NCI-H82 (cell line): Measurements from ENCODE around the gene PTPRQ.
A peak's percentile ranks its signal among the peaks of the same experiment; 100 is the strongest.
"Not testable (repeated sequence)": the region's sequence is repeated elsewhere in the genome, so short reads cannot be mapped to it uniquely, and the experiment has no call there.

Source experiments
- DNase-seq: peaks from one replicate; lab custom pipeline; 2025; lab: John Stamatoyannopoulos, UW

Gene PTPRQ

GRCh38 chr12:80643961-80644360 lies 199.9 kb downstream of the PTPRQ start:
- no peak for DNase-seq

- no peak for DNase-seq
Observed at GRCh38 chr12:80648881-80649280, 204.8 kb downstream of the PTPRQ start.

- no peak for DNase-seq
Observed at GRCh38 chr12:80655751-80656150, 211.7 kb downstream of the PTPRQ start.

- DNase-seq, result no peak
Observed at GRCh38 chr12:80659512-80660063, 215.6 kb downstream of the PTPRQ start.

- no peak for DNase-seq
Observed at GRCh38 chr12:80662586-80662985, 218.6 kb downstream of the PTPRQ start.

- DNase-seq, result no peak
Observed at GRCh38 chr12:80670214-80670613, 226.2 kb downstream of the PTPRQ start.

GRCh38 chr12:80676042-80676636 lies 232.1 kb downstream of the PTPRQ start:
- not testable (repeated sequence) for DNase-seq

- DNase-seq, result no peak
Observed at GRCh38 chr12:80676856-80677255, 232.8 kb downstream of the PTPRQ start.

GRCh38 chr12:80677994-80678393 lies 234.0 kb downstream of the PTPRQ start:
- no peak for DNase-seq

- DNase-seq, result peak; percentile 42
Observed at GRCh38 chr12:80679346-80680131, 235.5 kb downstream of the PTPRQ start.

- no peak for DNase-seq
Observed at GRCh38 chr12:80681287-80681686, 237.3 kb downstream of the PTPRQ start.

GRCh38 chr12:80681786-80682185 lies 237.8 kb downstream of the PTPRQ start:
- no peak for DNase-seq

GRCh38 chr12:80684077-80684495 lies 240.1 kb downstream of the PTPRQ start:
- DNase-seq, result no peak

GRCh38 chr12:80690090-80690489 lies 246.1 kb downstream of the PTPRQ start:
- DNase-seq, result no peak

- no peak for DNase-seq
Observed at GRCh38 chr12:80690513-80690912, 246.5 kb downstream of the PTPRQ start.

- DNase-seq, result peak; percentile 73
Observed at GRCh38 chr12:80692114-80692513, 248.1 kb downstream of the PTPRQ start.

GRCh38 chr12:80697270-80697887 lies 253.3 kb downstream of the PTPRQ start:
- DNase-seq, result no peak

- DNase-seq, result no peak
Observed at GRCh38 chr12:80698256-80698655, 254.2 kb downstream of the PTPRQ start.

- DNase-seq, result no peak
Observed at GRCh38 chr12:80698847-80699542, 255.0 kb downstream of the PTPRQ start.

- DNase-seq, result no peak
Observed at GRCh38 chr12:80700327-80700726, 256.3 kb downstream of the PTPRQ start.

- no peak for DNase-seq
Observed at GRCh38 chr12:80701388-80701787, 257.4 kb downstream of the PTPRQ start.
